Body of pancreas (tissue), 4 donors: Measurements from ENCODE around the gene IRF2. TPM values are rescaled to one million over a fixed set of nuclear protein-coding genes. Genes with fewer than 3 reads are reported as not detected.

ENCODE experiments used
- ATAC-seq: fragments of 150-250 bp; one replicate; pipeline ENCODE4 v1.9.1; 2016
- DNase-seq, 4 donors: peaks; one replicate each; pipeline ENCODE4 v3.0.0-alpha.2; 2019
- H3K27ac ChIP-seq, 4 donors: fragments of 200-600 bp; sonication (generic); 1 replicate in 3 of 4; 2 replicates in 1 of 4; pipeline versions ENCODE4 v1.5.1 to v1.6.1; 2016 to 2019; ENCODE audit warnings: mild to moderate bottlenecking in 1 of 4, mixed read lengths in 1 of 4, moderate library complexity in 1 of 4
- H3K27me3 ChIP-seq, 2 donors: fragments of 200-600 bp; sonication (generic); one replicate each; pipeline ENCODE4 v1.6.0; 2016; ENCODE audit warnings: mild to moderate bottlenecking in 1 of 2
- H3K36me3 ChIP-seq, 2 donors: fragments of 200-600 bp; sonication (generic); replicated peaks in 1 of 2; 2 replicates each; pipeline ENCODE4 v1.5.1; 2016; ENCODE audit warnings: low read depth in 2 of 2; ENCODE audit not compliant: insufficient read depth in 1 of 2
- H3K4me1 ChIP-seq: fragments of 200-600 bp; sonication (generic); one replicate; pipeline ENCODE4 v1.6.0; 2016
- H3K4me3 ChIP-seq, 2 donors: fragments of 200-600 bp; sonication (generic); 1 replicate in 1 of 2; 2 replicates in 1 of 2; pipeline ENCODE4 v1.5.1; 2016 to 2019
- H3K9me3 ChIP-seq, 3 donors: fragments of 200-600 bp; sonication (generic); 1 replicate in 2 of 3; 2 replicates in 1 of 3; pipeline ENCODE4 v1.5.1; 2016
- POLR2A ChIP-seq, 3 donors: fragments of 450-650 bp; IDR thresholded peaks; one replicate each; pipeline ENCODE4 v1.6.1; 2016; ENCODE audit warnings: antibody characterized with exemption in 3 of 3, mild to moderate bottlenecking in 2 of 3
- WGBS, 2 donors: methylation state at CpG; one replicate each; pipeline ENCODE4 v1.1.5; 2017; 5-methylcytosine and 5-hydroxymethylcytosine counted together
- intact Hi-C: fragments of 100-400 bp; cut with DNase I; formaldehyde crosslinking; loops from one replicate; pipeline ENCODE4 v1.15.1; 2023
- total RNA-seq, 2 donors: library from RNA; depleted of rRNA; stranded (reverse); fragments of >200 nt; gene quantifications; one replicate each; pipeline ENCODE4 v1.1.0, GENCODE V29; 2016
- TF ChIP-seq, protein P1 (sequence below), 7 experiments: fragments of 450-650 bp in 4 of 7; fragments of 200-600 bp in 3 of 7; sonication (generic) in 3 of 7; IDR thresholded peaks; one replicate each; pipeline ENCODE4 v1.5.1; 2016 to 2019; ENCODE audit warnings: antibody characterized with exemption in 7 of 7

IRF2 gene
- total RNA-seq, 2 donors from 2014 or later, result 12.5 to 14.5 TPM

GRCh38 chr4:184441461-184442313 lies 32.7 kb downstream of the IRF2 start:
- H3K4me3 ChIP-seq, result no peak overlapping the region
- no peaks in the 10 kb centered on the region for H3K9me3 ChIP-seq
- DNase-seq (no peak), ATAC-seq (no peak)
- no peaks in the 10 kb centered on the region for H3K36me3 ChIP-seq
- H3K27ac ChIP-seq, result no peak overlapping the region
- no peak for TF ChIP-seq POLR2A (IDR thresholded peaks at IDR 0.05)
- TF ChIP-seq, protein P1, sequence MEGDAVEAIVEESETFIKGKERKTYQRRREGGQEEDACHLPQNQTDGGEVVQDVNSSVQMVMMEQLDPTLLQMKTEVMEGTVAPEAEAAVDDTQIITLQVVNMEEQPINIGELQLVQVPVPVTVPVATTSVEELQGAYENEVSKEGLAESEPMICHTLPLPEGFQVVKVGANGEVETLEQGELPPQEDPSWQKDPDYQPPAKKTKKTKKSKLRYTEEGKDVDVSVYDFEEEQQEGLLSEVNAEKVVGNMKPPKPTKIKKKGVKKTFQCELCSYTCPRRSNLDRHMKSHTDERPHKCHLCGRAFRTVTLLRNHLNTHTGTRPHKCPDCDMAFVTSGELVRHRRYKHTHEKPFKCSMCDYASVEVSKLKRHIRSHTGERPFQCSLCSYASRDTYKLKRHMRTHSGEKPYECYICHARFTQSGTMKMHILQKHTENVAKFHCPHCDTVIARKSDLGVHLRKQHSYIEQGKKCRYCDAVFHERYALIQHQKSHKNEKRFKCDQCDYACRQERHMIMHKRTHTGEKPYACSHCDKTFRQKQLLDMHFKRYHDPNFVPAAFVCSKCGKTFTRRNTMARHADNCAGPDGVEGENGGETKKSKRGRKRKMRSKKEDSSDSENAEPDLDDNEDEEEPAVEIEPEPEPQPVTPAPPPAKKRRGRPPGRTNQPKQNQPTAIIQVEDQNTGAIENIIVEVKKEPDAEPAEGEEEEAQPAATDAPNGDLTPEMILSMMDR (IDR thresholded peaks at IDR 0.05), result no peak
- H3K4me1 ChIP-seq, result peaks cover 32% of the 10 kb centered on the region
- no peaks in the 10 kb centered on the region for H3K27me3 ChIP-seq
- intact Hi-C loops, result no loop called here
- 84 to 89% methylated on average over 10 to 13 of the region's 13 CpGs for WGBS, 2 donors

DNA sequence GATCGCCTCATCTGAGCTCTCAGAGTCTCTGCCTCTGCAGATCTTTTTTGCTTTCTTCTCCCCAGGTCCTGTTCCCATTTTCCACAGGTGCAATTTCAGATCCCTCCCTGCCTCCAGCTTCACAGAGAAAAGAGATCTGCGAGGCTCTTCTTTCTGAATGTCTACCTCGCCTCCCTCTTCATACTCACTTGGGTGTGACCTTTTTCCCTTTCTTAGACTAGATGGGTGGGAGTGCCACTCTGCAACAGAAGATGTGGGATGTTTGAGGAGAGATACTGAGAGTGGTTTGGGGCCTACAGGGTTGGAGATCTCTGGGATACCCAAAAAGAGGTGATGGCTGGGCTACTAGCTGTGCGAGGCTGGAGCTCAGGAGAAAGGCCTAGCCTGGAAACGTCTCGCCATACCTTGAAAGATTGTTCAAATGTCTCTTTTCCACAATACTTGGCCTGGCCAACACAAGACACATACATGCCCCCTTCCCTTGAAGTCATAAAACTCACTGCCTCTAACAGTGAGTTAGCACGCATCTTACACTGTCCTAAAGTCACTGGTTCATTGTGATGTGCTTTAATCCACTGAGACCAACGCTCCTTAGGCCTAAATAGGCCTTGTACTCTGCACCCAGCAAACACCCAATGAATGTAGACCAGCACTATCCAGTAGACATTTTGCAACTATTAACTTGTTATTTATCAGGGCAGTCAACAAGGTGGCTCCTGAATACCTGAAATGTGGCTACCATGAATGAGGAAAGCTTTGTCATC lies 33.6 kb downstream of the IRF2 start:
- intact Hi-C loops, result no loop called here
- WGBS, 2 donors, result 82 to 84% methylated on average over 8 of the region's 8 CpGs
- Histone ChIP-seq H3K27me3 (no peaks in the 10 kb centered on the region), H3K4me1 (peaks cover 28% of the 10 kb centered on the region), H3K27ac (peak overlapping the region in 3 of 4 donors; percentile 30 to 45 (median 44)), H3K4me3 (no peak overlapping the region), H3K36me3 (no peaks in the 10 kb centered on the region), H3K9me3 (no peaks in the 10 kb centered on the region)
- ATAC-seq (no peak), DNase-seq (no peak)
- TF ChIP-seq POLR2A (IDR thresholded peaks at IDR 0.05), result no peak
- TF ChIP-seq, protein P1 (IDR thresholded peaks at IDR 0.05), result no peak

- peaks cover 28% of the 10 kb centered on the region for H3K4me1 ChIP-seq
- intact Hi-C loops, result no loop called here
- 38 to 50% methylated on average over 20 of the region's 20 CpGs for WGBS, 2 donors
- DNase-seq (peak; percentile 17 to 51 (median 48)), ATAC-seq (peak; percentile 80)
- no peak overlapping the region for H3K4me3 ChIP-seq
- H3K36me3 ChIP-seq, result no peaks in the 10 kb centered on the region
- no peaks in the 10 kb centered on the region for H3K9me3 ChIP-seq
- no peak for TF ChIP-seq POLR2A (IDR thresholded peaks at IDR 0.05)
- TF ChIP-seq, protein P1 (IDR thresholded peaks at IDR 0.05), result no peak
- H3K27me3 ChIP-seq, result no peaks in the 10 kb centered on the region
- peak overlapping the region in 3 of 4 donors; percentile 30 to 45 (median 44) for H3K27ac ChIP-seq
These were observed 34.3 kb downstream of the IRF2 start for GRCh38 chr4:184439856-184440594.

GRCh38 chr4:184439386-184439785 lies 35.0 kb downstream of the IRF2 start:
- Histone ChIP-seq H3K27ac (peak overlapping the region in 1 of 4 donors; percentile 45), H3K4me3 (no peak overlapping the region), H3K27me3 (no peaks in the 10 kb centered on the region), H3K9me3 (no peaks in the 10 kb centered on the region), H3K4me1 (peaks cover 28% of the 10 kb centered on the region), H3K36me3 (no peaks in the 10 kb centered on the region)
- ATAC-seq (no peak), DNase-seq (no peak)
- WGBS, 2 donors, result 84 to 87% methylated on average over 4 of the region's 4 CpGs
- intact Hi-C loops, result no loop called here
- TF ChIP-seq POLR2A (IDR thresholded peaks at IDR 0.05), result no peak
- TF ChIP-seq, protein P1 (IDR thresholded peaks at IDR 0.05), result no peak
